Right atrium auricular region (tissue), 2 donors: ENCODE results near the gene SCGB3A2. TPM values are rescaled to one million over a fixed set of nuclear protein-coding genes. Genes with fewer than 3 reads are reported as not detected.

ENCODE experiments used
- DNase-seq: peaks from one replicate; pipeline ENCODE4 v3.0.0-alpha.2; 2019; ENCODE audit warnings: low spot score
- H3K27ac ChIP-seq, 2 donors: fragments of 200-600 bp; sonication (generic); 1 replicate in 1 of 2; 2 replicates in 1 of 2; pipeline ENCODE4 v1.5.1; 2016 to 2019
- H3K27me3 ChIP-seq, 2 donors: fragments of 200-600 bp; sonication (generic); one replicate each; pipeline versions ENCODE4 v1.5.1 to v1.6.0; 2017 to 2019
- H3K36me3 ChIP-seq: fragments of 200-600 bp; sonication (generic); one replicate; pipeline ENCODE4 v1.5.1; 2016
- H3K4me1 ChIP-seq, 2 donors: fragments of 200-600 bp; sonication (generic); one replicate each; pipeline versions ENCODE4 v1.5.1 to v1.6.0; 2017 to 2019
- H3K4me3 ChIP-seq, 2 donors: fragments of 200-600 bp; sonication (generic); 1 replicate in 1 of 2; 2 replicates in 1 of 2; pipeline ENCODE4 v1.5.1; 2017 to 2019; ENCODE audit warnings: mild to moderate bottlenecking in 1 of 2, moderate library complexity in 1 of 2
- H3K9me3 ChIP-seq, 2 donors: fragments of 200-600 bp; sonication (generic); one replicate each; pipeline ENCODE4 v1.5.1; 2019
- total RNA-seq, 2 donors: library from RNA; depleted of rRNA; stranded (reverse); fragments of >200 nt; gene quantifications; one replicate each; pipeline ENCODE4 v1.1.0, GENCODE V29; 2016
- TF ChIP-seq, protein P1 (sequence below), 2 donors: fragments of 200-600 bp; sonication (generic); IDR thresholded peaks; one replicate each; pipeline ENCODE4 v1.5.1; 2019; ENCODE audit warnings: antibody characterized with exemption in 2 of 2

SCGB3A2 gene
- total RNA-seq, 2 donors from 2014 or later, result not detected

DNA sequence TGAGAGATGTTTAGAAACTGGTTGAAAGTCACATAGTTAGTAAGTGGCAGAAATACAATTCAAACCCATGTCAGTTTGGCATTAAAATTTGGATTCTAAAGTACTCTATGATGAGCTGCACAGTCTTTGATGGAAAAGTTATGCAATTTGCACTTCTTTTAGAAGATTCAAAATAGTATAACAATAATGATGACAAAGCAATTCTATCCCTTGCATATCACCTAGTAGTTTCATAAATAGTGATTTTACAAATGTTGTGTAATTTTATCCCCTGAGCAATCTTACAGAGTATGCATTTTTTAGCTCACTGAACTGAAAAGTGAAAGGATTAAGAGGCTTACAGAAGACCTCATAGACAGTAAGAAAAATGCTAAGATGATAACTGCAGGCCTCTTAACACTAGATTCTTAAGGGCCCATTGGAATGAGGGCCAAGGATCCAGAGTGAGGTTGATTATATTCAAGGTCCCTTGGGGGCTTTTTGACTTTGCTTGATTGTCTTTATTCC is 24.2 kb downstream of the SCGB3A2 start:
- DNase-seq, result no peak
- peaks cover 0 to 10% of the 10 kb centered on the region in 2 donors for H3K4me1 ChIP-seq
- no peaks in the 10 kb centered on the region for H3K27me3 ChIP-seq
- no peaks in the 10 kb centered on the region for H3K36me3 ChIP-seq
- no peaks in the 10 kb centered on the region for H3K9me3 ChIP-seq
- H3K4me3 ChIP-seq, result no peak overlapping the region
- no peak overlapping the region for H3K27ac ChIP-seq
- TF ChIP-seq, protein P1, sequence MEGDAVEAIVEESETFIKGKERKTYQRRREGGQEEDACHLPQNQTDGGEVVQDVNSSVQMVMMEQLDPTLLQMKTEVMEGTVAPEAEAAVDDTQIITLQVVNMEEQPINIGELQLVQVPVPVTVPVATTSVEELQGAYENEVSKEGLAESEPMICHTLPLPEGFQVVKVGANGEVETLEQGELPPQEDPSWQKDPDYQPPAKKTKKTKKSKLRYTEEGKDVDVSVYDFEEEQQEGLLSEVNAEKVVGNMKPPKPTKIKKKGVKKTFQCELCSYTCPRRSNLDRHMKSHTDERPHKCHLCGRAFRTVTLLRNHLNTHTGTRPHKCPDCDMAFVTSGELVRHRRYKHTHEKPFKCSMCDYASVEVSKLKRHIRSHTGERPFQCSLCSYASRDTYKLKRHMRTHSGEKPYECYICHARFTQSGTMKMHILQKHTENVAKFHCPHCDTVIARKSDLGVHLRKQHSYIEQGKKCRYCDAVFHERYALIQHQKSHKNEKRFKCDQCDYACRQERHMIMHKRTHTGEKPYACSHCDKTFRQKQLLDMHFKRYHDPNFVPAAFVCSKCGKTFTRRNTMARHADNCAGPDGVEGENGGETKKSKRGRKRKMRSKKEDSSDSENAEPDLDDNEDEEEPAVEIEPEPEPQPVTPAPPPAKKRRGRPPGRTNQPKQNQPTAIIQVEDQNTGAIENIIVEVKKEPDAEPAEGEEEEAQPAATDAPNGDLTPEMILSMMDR (IDR thresholded peaks at IDR 0.05), result no peak

DNA sequence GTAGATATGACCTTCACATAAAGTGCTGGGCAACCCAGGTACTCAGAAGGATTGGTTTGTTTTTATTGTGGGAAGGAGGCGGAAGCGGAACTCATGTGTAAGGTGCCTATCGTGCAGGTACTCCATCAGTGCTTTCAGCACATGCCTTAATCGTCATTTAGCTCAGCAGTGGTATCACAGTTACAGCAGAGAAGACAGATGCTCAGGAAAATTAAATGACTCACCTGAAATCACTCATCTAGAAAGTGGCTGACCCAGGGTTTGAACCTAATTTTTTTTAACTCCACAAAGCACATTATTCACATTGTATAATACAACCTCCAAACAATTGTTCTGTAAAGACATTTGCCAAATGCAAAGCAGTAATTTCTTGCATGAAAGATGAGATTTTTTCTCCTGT is 25.6 kb downstream of the SCGB3A2 start:
- no peak for DNase-seq
- Histone ChIP-seq H3K4me1 (peaks cover 0 to 10% of the 10 kb centered on the region in 2 donors), H3K9me3 (no peaks in the 10 kb centered on the region), H3K4me3 (no peak overlapping the region), H3K36me3 (no peaks in the 10 kb centered on the region), H3K27me3 (no peaks in the 10 kb centered on the region), H3K27ac (no peak overlapping the region)
- TF ChIP-seq, protein P1 (IDR thresholded peaks at IDR 0.05), result no peak

DNA sequence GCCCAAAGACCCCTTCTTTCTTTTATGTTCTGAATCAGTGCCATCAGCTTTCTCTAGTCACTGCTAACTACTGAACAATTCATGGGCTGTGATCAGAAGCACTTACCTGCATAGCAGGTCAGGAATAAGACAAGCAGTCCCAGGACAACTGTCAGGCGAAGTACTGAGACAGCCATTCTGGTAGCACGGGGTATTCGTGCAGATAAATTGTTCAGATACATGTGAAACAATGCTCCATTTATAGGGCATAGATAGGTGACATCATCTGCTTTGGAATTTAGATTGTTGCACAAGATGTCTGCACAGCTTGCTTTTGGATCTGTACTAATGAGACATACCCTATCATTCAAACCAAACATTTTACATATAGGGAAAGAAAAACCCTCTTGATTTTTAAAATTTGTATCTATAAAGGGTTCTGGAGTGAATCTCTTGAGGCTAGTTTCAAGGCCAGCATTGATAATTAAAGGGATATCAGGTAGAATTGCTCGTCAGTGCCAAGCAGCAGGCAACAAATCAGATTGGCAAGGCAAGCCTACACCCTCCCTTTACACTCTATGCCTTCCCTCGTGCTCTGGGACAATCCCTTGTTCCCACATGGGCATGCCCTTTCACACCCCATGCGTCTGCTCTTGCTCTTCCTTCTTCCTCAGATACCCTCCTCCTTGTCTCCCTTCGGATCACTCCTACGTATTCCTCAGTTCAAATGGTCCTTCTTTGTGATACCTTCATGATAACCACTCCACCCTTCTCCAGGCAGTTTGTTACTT is 28.0 kb downstream of the SCGB3A2 start, which contains the start of gene C5orf46:
TSS of gene C5orf46 (minus strand) at position 213 of the 770 bp plus-strand sequence. CDS start at position 176, 37 bp downstream.
- TF ChIP-seq, protein P1 (IDR thresholded peaks at IDR 0.05), result no peak
- Histone ChIP-seq H3K27ac (peak within 1 kb of the TSS in 1 of 2 donors; percentile 19), H3K4me3 (no peak within 1 kb of the TSS)

DNA sequence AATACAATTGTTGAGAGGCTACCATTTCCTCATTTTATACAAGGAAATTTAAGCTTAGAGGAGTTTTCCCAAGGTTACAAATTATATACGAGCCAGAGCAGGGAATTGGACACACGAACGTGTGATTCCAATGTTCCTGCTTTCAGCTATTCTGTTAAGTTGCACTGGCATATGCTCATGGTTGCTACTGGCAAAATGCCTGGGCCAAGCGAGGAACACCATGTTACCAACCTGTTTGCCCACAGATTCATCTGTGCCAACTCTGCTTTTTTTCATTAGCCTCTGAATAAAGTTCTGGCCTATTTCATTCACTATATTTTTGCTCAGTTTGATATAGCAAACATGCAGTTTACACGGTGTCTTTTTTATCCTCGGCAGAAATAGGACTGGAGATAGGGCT is 32.9 kb downstream of the SCGB3A2 start:
- H3K36me3 ChIP-seq, result no peaks in the 10 kb centered on the region
- no peaks in the 10 kb centered on the region for H3K27me3 ChIP-seq
- H3K9me3 ChIP-seq, result no peaks in the 10 kb centered on the region
- H3K4me3 ChIP-seq, result no peak overlapping the region
- H3K27ac ChIP-seq, result peak overlapping the region in 1 of 2 donors; percentile 67
- peaks cover 0 to 9% of the 10 kb centered on the region in 2 donors for H3K4me1 ChIP-seq
- TF ChIP-seq, protein P1 (IDR thresholded peaks at IDR 0.05), result no peak
- DNase-seq, result no peak

More for the DNA sequence above, 28.0 kb downstream of the SCGB3A2 start, which contains the start of gene C5orf46:
- Histone ChIP-seq H3K36me3 (no peaks in the 10 kb centered on the region), H3K27me3 (no peaks in the 10 kb centered on the region), H3K4me1 (peaks cover 0 to 15% of the 10 kb centered on the region in 2 donors), H3K9me3 (no peaks in the 10 kb centered on the region)
- DNase-seq, result no peak

DNA sequence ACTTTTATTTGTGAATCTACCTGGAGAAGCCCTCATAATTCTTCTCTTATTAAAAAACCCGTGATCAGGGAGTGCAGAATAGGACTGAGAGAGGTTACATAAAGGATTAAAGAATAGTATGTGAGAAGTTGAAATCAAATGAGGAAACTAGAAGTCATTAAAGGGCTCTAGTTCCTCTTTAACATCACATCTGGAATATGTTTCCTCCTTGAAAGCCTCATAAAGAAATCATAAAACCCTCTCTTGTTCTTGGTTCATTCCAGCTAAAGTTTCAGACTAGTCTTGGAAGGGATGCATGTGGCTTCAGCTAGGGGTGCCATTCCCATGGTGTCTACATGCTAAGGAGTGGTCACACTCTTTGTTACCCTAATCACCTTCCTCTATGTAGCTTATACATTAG is 33.5 kb downstream of the SCGB3A2 start:
- Histone ChIP-seq H3K36me3 (no peaks in the 10 kb centered on the region), H3K9me3 (no peaks in the 10 kb centered on the region), H3K27me3 (no peaks in the 10 kb centered on the region), H3K27ac (peak overlapping the region in 1 of 2 donors; percentile 67), H3K4me3 (no peak overlapping the region), H3K4me1 (peaks cover 0 to 5% of the 10 kb centered on the region in 2 donors)
- no peak for DNase-seq
- TF ChIP-seq, protein P1 (IDR thresholded peaks at IDR 0.05), result no peak
